ENCODE results near the gene NDUFAF5.
A peak's percentile ranks its signal among the peaks of the same experiment; 100 is the strongest.
"Not testable (repeated sequence)": the region's sequence is repeated elsewhere in the genome, so short reads cannot be mapped to it uniquely, and the experiment has no call there.

The NDUFAF5 gene, protein sequence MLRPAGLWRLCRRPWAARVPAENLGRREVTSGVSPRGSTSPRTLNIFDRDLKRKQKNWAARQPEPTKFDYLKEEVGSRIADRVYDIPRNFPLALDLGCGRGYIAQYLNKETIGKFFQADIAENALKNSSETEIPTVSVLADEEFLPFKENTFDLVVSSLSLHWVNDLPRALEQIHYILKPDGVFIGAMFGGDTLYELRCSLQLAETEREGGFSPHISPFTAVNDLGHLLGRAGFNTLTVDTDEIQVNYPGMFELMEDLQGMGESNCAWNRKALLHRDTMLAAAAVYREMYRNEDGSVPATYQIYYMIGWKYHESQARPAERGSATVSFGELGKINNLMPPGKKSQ

DNA sequence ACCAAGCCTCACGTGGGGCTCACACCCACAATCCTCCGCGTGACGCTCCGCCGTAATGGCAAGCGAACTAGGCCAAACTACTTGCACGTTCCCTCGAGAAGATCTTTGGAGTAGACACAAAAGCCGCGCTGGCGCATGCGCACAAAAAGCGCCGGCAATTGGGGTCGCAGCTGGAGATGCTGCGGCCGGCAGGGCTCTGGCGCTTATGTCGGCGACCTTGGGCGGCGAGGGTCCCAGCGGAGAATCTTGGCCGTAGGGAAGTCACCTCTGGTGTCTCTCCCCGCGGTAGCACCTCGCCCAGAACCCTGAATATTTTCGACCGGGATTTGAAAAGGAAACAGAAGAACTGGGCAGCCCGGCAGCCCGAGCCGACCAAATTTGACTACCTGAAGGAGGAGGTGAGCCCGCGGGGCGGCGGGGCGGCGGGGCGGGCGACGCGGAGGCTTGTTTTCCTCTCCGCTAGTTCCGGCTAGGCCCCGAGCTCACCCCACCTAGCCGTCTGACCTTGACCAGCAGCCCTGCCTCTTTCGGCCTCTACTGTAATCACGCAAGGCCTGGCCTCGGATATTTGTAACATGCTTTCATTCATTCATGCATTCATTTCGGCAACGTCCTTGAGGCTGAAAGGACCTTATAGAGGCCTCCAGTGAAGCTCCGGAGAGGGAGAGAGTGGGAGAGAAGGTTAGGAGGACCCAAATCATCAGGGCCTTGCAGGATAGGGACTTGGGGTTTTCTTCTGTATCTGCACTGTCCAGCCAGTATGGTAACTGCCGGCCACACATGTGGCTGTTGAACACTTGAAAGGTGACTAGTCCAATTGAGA lies at the start of gene NDUFAF5, which contains the start of gene ESF1:
Gene NDUFAF5 (plus strand): TSS at position 136 of the 823 bp plus-strand sequence. CDS start 41 bp downstream, at position 177.
Gene ESF1 (minus strand): TSS at position 27 of the 823 bp plus-strand sequence. CDS start 1,779 bp downstream, outside the sequence.
- peak; percentile 96 for DNase-seq (ENCODE audit: low read depth)
- peak within 1 kb of the TSS; percentile 95 for H3K4me3 ChIP-seq (ENCODE audit: control insufficient read depth, low read depth, low read length)
- TF ChIP-seq, protein P1, sequence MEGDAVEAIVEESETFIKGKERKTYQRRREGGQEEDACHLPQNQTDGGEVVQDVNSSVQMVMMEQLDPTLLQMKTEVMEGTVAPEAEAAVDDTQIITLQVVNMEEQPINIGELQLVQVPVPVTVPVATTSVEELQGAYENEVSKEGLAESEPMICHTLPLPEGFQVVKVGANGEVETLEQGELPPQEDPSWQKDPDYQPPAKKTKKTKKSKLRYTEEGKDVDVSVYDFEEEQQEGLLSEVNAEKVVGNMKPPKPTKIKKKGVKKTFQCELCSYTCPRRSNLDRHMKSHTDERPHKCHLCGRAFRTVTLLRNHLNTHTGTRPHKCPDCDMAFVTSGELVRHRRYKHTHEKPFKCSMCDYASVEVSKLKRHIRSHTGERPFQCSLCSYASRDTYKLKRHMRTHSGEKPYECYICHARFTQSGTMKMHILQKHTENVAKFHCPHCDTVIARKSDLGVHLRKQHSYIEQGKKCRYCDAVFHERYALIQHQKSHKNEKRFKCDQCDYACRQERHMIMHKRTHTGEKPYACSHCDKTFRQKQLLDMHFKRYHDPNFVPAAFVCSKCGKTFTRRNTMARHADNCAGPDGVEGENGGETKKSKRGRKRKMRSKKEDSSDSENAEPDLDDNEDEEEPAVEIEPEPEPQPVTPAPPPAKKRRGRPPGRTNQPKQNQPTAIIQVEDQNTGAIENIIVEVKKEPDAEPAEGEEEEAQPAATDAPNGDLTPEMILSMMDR (conservative IDR thresholded peaks at IDR 0.05; ENCODE audit: control insufficient read depth, insufficient read depth, low read depth, low read length): no peak

DNA sequence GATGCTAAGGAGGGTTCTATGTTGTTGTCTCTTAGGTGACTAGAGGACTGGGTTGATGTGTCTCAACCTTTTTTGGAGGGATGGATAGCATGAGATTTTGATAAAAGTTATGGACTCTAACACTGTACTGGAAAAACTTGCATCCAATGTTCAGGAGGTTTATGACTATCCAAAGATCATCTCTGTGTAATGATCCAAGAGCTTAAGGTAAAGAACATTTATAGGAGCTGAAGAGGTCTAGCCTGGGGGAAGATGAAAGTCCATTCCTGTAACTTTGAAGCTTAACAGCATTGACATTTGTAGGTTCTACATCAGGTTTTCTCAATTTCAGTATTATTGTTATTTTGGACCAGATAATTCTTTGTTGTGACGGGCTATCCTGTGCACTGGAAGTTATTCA lies 49.0 kb upstream of the NDUFAF5 start:
- TF ChIP-seq, protein P1 (conservative IDR thresholded peaks at IDR 0.05; ENCODE audit: control insufficient read depth, insufficient read depth, low read depth, low read length): no peak
- no peak for DNase-seq (ENCODE audit: low read depth)
- H3K4me3 ChIP-seq (ENCODE audit: control insufficient read depth, low read depth, low read length): no peak overlapping the region

DNA sequence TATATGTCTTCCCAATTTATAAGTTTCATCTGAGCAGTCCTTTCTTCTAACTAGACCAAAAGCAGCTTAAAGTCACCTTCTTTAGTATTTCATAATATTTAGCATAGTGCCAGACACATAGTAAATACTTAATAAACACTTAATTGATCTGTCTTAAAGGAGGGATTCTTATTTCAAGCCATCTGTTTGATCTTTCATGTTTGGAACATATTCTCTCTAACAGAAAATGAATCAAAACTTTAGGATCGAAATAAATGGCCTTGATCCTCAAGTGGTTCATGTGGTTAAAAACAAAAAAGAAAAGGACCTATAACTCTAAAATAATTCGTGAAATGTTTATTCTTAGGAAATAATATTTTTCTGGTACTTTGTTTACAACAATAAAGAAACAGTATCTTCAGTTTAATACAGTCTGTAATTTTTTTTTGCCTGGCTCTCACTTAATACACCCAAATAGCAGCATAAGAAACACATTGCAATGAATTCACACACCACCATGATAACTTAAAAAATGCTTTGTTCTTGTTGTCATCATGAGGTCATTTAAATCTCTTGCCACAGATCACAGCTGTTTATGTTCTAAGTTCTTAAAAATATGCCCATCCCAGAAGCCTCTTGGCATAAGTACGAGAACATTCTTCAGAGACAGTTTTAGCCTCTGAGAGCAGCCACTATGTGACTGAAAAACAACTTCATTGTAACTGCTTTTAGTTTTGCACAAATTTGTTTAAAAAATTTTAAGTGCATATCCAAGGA lies 48.2 kb upstream of the NDUFAF5 start:
- no peak overlapping the region for H3K4me3 ChIP-seq (ENCODE audit: control insufficient read depth, low read depth, low read length)
- DNase-seq (ENCODE audit: low read depth): peak; percentile 87
- TF ChIP-seq, protein P1 (conservative IDR thresholded peaks at IDR 0.05; ENCODE audit: control insufficient read depth, insufficient read depth, low read depth, low read length): no peak

DNA sequence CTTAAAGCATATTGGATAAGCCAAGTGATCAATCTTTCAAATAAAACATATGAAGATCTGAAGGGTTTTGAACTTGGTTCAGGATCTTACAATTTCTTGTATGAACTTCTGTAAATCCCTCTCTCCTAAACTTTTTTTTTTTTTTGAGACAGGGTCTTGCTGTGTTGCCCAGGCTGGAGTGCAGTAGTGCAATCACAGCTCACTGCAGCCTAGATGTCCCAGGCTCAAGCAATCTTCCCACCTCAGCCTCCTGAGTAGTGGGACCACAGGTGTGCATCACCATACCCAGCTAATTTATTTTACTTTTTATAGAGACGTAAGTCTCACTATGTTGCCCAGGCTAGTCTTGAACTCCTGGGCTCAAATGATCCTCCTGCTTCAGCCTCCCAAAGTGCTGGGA lies 46.6 kb upstream of the NDUFAF5 start:
- not testable (repeated sequence) for H3K4me3 ChIP-seq (ENCODE audit: control insufficient read depth, low read depth, low read length); DNase-seq (ENCODE audit: low read depth)

DNA sequence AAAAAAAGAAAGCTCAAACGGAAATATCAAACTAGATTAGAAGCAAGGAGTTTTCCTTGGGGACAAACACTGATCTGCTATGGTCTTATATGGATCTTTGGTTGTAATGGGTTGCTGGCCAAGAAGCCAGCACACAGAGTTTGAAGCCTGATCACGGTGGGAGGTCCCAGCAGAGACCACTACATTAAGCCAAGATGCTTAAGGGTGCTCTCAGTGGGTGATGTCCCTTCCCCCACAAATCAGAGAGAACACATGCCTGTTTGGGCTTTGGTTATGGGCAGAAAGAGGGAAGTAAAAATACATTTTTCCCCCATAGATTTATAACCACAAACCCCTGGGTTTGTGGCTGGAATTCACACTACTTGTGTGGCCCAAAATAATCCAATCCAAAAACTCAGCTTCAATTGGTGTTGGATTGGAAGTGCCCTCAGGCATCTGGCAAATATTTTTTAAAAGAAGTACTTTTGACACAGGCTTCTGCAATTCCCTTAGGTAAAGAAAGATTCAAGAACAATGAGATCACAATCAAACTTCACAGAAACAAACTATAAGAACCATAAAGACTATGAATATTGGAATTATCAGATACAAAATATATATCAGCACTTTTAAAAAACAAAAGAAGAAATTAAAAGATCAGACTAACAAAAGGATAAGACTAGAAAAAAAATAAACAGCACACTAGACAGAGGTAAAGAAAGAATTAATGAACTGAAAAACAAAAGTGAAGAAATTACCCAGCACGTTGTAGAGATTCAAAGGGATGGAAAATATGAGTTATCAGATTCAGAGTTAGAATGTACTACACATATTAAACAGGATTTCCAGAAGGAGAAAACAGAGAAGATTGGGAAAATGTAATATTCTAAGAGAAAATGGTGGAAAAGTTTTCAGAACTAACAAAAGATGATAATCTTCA lies 44.8 kb upstream of the NDUFAF5 start:
- DNase-seq (ENCODE audit: low read depth): no peak
- TF ChIP-seq, protein P1 (conservative IDR thresholded peaks at IDR 0.05; ENCODE audit: control insufficient read depth, insufficient read depth, low read depth, low read length): no peak
- H3K4me3 ChIP-seq (ENCODE audit: control insufficient read depth, low read depth, low read length): no peak overlapping the region

DNA sequence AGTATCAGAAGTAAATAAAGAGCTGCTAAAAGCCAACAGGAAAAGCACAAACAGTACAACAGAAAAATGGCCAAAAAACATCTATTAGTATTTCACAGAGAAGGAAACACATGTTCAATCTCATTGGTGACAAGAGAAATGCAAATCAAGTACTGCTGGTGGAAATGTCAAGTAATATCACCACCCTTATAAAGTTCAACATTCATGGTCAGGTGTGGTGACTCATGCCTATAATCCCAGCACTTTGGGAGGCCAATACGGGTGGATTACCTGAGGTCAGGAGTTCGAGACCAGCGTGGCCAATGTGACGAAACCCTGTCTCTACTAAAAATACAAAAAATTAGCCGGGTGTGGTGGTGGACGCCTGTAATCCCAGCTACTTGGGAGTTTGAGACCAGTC lies 42.9 kb upstream of the NDUFAF5 start:
- H3K4me3 ChIP-seq (ENCODE audit: control insufficient read depth, low read depth, low read length): no peak overlapping the region
- TF ChIP-seq, protein P1 (conservative IDR thresholded peaks at IDR 0.05; ENCODE audit: control insufficient read depth, insufficient read depth, low read depth, low read length): no peak
- no peak for DNase-seq (ENCODE audit: low read depth)

All from fibroblast of mammary gland (primary cell).